Femur (tissue), 1 donor: ENCODE results near the gene TDRD9.
"Not testable (repeated sequence)": the region's sequence is repeated elsewhere in the genome, so short reads cannot be mapped to it uniquely, and the experiment has no call there.

Experiments
- DNase-seq: peaks from one replicate; pipeline ENCODE4 v3.0.0-alpha.2; 2017

The TDRD9 gene

GRCh38 chr14:103928011-103928890 is at the start of gene TDRD9:
TSS of gene TDRD9 (plus strand) at chr14:103928456. CDS start at chr14:103928510, 54 bp downstream.
- DNase-seq: no peak

- no peak for DNase-seq
These were observed 49.1 kb upstream of the TDRD9 start for GRCh38 chr14:103879118-103879569.

GRCh38 chr14:103879570-103880347 is 48.5 kb upstream of the TDRD9 start:
- DNase-seq: peak; percentile 48

- DNase-seq: peak; percentile 87
These were observed 47.6 kb upstream of the TDRD9 start for GRCh38 chr14:103880348-103881267.

GRCh38 chr14:103881268-103882201 is 46.7 kb upstream of the TDRD9 start:
- no peak for DNase-seq

GRCh38 chr14:103882503-103883262 is 45.6 kb upstream of the TDRD9 start:
- DNase-seq: no peak

- DNase-seq: no peak
These were observed 45.1 kb upstream of the TDRD9 start for GRCh38 chr14:103883263-103883523.

- no peak for DNase-seq
These were observed 43.4 kb upstream of the TDRD9 start for GRCh38 chr14:103884854-103885253.

- no peak for DNase-seq
These were observed 42.7 kb upstream of the TDRD9 start for GRCh38 chr14:103885509-103885932.

GRCh38 chr14:103886304-103887169 is 41.7 kb upstream of the TDRD9 start:
- no peak for DNase-seq

GRCh38 chr14:103887170-103887501 is 41.1 kb upstream of the TDRD9 start:
- no peak for DNase-seq

- DNase-seq: no peak
These were observed 40.6 kb upstream of the TDRD9 start for GRCh38 chr14:103887557-103888115.

- not testable (repeated sequence) for DNase-seq
These were observed 39.3 kb upstream of the TDRD9 start for GRCh38 chr14:103889002-103889312.

- DNase-seq: no peak
These were observed 38.8 kb upstream of the TDRD9 start for GRCh38 chr14:103889313-103890051.

GRCh38 chr14:103890052-103890371 is 38.2 kb upstream of the TDRD9 start:
- no peak for DNase-seq

GRCh38 chr14:103890821-103891666 is 37.2 kb upstream of the TDRD9 start:
- DNase-seq: no peak

- no peak for DNase-seq
These were observed 36.5 kb upstream of the TDRD9 start for GRCh38 chr14:103891667-103892215.

GRCh38 chr14:103892247-103892646 is 36.0 kb upstream of the TDRD9 start:
- DNase-seq: no peak
